Stomach (tissue), 9 donors: ENCODE results near the gene PHKB. TPM values are rescaled to one million over a fixed set of nuclear protein-coding genes. Genes with fewer than 3 reads are reported as not detected.

Experiments used
- DNase-seq, 2 donors: peaks; one replicate each; pipeline versions ENCODE4 v3.0.0 to v3.0.0-alpha.2; 2013 to 2019
- H3K27ac ChIP-seq, 5 donors: fragments of 200-600 bp in 4 of 5; sonication (generic) in 4 of 5; one replicate each; pipeline ENCODE4 v1.5.1; 2013 to 2019; ENCODE audit warnings: mild to moderate bottlenecking in 1 of 5, moderate library complexity in 1 of 5
- H3K27me3 ChIP-seq, 3 donors: fragments of 200-600 bp; sonication (generic); one replicate each; pipeline ENCODE4 v1.5.1; 2017 to 2019; ENCODE audit warnings: mixed run types in 1 of 3
- H3K36me3 ChIP-seq, 4 donors: fragments of 200-600 bp; sonication (generic); 1 replicate in 3 of 4; 2 replicates in 1 of 4; pipeline ENCODE4 v1.5.1; 2016 to 2019
- H3K4me1 ChIP-seq, 4 donors: fragments of 200-600 bp; sonication (generic); one replicate each; pipeline ENCODE4 v1.5.1; 2016 to 2019
- H3K4me3 ChIP-seq, 4 donors: fragments of 200-600 bp; sonication (generic) in 3 of 4; one replicate each; pipeline ENCODE4 v1.5.1; 2016 to 2019; ENCODE audit warnings: mild to moderate bottlenecking in 1 of 4
- H3K9me3 ChIP-seq, 4 donors: fragments of 200-600 bp; sonication (generic); one replicate each; pipeline ENCODE4 v1.5.1; 2016 to 2019
- EP300 ChIP-seq: sonication (generic); formaldehyde crosslinking; IDR thresholded peaks from one replicate; pipeline ENCODE4 v1.6.1; 2017; ENCODE audit warnings: antibody characterized with exemption
- POLR2A ChIP-seq, 4 donors: fragments of 450-650 bp; IDR thresholded peaks; one replicate each; pipeline ENCODE4 v1.6.1; 2016; ENCODE audit warnings: antibody characterized with exemption in 4 of 4, control low read depth in 2 of 4, mild to moderate bottlenecking in 1 of 4, moderate library complexity in 1 of 4
- POLR2AphosphoS5 ChIP-seq, 3 donors: sonication (generic); formaldehyde crosslinking; IDR thresholded peaks; one replicate each; pipeline ENCODE4 v1.6.1; 2016; ENCODE audit warnings: antibody characterized with exemption in 3 of 3
- WGBS, 5 donors: extraction: QIAGEN DNeasy Blood & Tissue Kit in 3 of 5; methylation state at CpG; one replicate each; pipeline versions ENCODE4 v1.1.5 to v1.1.7; 2013 to 2018; 5-methylcytosine and 5-hydroxymethylcytosine counted together
- intact Hi-C: fragments of 100-400 bp; cut with DNase I; formaldehyde crosslinking; loops from one replicate; pipeline ENCODE4 v1.15.1; 2023; ENCODE audit warnings: low total_unique reads
- polyA plus RNA-seq, 3 donors: library from polyadenylated mRNA; stranded (reverse); fragments of 200-250 nt; gene quantifications; one replicate each; pipeline ENCODE4 v1.2.3, GENCODE V29; 2013
- total RNA-seq, 5 donors: library from RNA; depleted of rRNA; stranded (reverse); fragments of >200 nt; gene quantifications; one replicate each; pipeline versions ENCODE4 v1.1.0 to v1.2.3, GENCODE V29; 2014 to 2016
- TF ChIP-seq, protein P1 (sequence below), 7 experiments: fragments of 450-650 bp in 4 of 7; fragments of 200-600 bp in 3 of 7; sonication (generic) in 3 of 7; IDR thresholded peaks; one replicate each; pipeline ENCODE4 v1.5.1; 2016 to 2019; ENCODE audit warnings: antibody characterized with exemption in 7 of 7, control low read depth in 2 of 7, mild to moderate bottlenecking in 1 of 7
- donor health status: healthy with polysubstance abuse.
- donor health status: Bipolar disorder and iron deficiency.
- donor health status: healthy.

The PHKB gene
- total and polyA plus RNA-seq, 8 donors: 17.5 to 163 (median 51.6) TPM

DNA sequence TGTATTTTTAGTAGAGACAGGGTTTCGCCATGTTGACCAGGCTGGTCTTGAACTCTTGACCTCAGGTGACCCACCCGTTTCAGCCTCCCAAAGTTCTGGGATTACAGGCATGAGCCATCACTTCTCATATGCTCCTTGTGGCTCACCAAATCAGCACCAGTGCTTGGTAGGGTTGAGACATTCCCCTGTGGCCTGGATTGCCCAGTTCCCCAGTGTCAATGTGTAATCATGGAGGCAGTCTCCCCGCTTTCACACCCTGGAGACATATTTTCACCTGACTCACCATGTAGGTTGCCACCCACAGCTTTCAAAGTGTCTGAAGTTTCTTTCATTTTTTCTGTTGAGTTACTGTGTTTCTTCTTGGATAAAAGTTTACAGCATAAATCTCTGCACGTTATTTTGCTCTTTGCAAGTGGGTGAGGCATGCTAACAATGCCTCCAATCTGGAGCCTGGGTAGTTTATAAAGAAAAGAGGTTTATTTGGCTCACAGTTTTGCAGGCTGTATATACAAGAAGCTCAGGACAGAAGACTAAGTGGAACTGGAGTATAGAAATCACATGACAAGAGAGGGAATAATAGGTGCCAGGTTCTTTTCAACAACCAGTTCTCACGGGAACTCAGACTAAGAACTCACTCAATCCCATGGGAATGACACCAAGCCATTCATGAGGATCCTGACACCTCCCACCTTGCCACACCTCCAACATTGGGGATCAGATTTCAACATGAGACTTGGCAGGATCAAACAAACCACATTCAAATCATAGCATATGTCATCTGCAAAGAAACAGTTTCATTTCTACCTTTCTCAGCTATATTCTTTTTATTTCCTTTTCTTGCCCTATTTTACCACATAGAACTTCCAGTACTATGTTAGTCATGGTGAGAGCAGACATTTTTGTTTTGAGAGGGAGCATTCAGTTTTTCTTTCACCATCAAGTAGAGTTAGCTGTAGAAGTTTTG is 113.2 kb downstream of the PHKB start:
- Histone ChIP-seq H3K9me3 (no peaks in the 10 kb centered on the region), H3K4me3 (no peak overlapping the region), H3K27ac (no peak overlapping the region), H3K27me3 (no peaks in the 10 kb centered on the region), H3K4me1 (no peaks in the 10 kb centered on the region), H3K36me3 (peaks cover 0 to 25% (median 5%) of the 10 kb centered on the region in 4 donors)
- DNase-seq: no peak
- TF ChIP-seq EP300 (no peak), POLR2A (IDR thresholded peaks at IDR 0.05) (no peak), POLR2AphosphoS5 (IDR thresholded peaks at IDR 0.05) (no peak)
- TF ChIP-seq, protein P1, sequence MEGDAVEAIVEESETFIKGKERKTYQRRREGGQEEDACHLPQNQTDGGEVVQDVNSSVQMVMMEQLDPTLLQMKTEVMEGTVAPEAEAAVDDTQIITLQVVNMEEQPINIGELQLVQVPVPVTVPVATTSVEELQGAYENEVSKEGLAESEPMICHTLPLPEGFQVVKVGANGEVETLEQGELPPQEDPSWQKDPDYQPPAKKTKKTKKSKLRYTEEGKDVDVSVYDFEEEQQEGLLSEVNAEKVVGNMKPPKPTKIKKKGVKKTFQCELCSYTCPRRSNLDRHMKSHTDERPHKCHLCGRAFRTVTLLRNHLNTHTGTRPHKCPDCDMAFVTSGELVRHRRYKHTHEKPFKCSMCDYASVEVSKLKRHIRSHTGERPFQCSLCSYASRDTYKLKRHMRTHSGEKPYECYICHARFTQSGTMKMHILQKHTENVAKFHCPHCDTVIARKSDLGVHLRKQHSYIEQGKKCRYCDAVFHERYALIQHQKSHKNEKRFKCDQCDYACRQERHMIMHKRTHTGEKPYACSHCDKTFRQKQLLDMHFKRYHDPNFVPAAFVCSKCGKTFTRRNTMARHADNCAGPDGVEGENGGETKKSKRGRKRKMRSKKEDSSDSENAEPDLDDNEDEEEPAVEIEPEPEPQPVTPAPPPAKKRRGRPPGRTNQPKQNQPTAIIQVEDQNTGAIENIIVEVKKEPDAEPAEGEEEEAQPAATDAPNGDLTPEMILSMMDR (IDR thresholded peaks at IDR 0.05): no peak
- 68 to 83% (median 77%) methylated on average over 4 to 5 of the region's 5 CpGs for WGBS, 5 donors
- intact Hi-C loops: no loop called here

GRCh38 chr16:47577029-47577428 is 115.9 kb downstream of the PHKB start:
- H3K4me1 ChIP-seq: no peaks in the 10 kb centered on the region
- peaks cover 0 to 28% (median 15%) of the 10 kb centered on the region in 4 donors for H3K36me3 ChIP-seq
- no peak for DNase-seq
- intact Hi-C loops: no loop called here
- no peaks in the 10 kb centered on the region for H3K27me3 ChIP-seq
- TF ChIP-seq EP300: no peak
- TF ChIP-seq, protein P1 (IDR thresholded peaks at IDR 0.05): no peak
- no peak overlapping the region for H3K4me3 ChIP-seq
- no peak overlapping the region for H3K27ac ChIP-seq
- no peaks in the 10 kb centered on the region for H3K9me3 ChIP-seq

DNA sequence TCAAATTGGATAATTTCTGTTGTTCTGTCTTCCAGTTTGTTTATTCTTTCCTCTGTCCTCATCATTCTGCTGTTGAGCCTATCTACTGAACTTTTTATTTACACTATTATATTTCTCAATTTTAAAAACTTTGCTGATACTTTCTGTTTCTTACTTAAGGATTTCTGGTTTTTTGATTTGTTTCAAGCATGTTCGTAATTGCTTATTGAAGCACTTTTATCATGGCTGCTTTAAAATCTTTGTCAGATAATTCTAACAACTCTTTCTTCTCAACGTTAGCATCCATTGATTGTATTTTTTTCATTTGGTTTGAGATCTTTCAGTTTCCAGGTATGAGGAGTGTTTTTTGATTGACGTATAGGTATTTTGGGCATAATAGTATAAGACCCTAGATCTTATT is 116.9 kb downstream of the PHKB start:
- TF ChIP-seq, protein P1 (IDR thresholded peaks at IDR 0.05): no peak
- TF ChIP-seq POLR2A (IDR thresholded peaks at IDR 0.05): no peak
- TF ChIP-seq EP300: no peak
- TF ChIP-seq POLR2AphosphoS5 (IDR thresholded peaks at IDR 0.05): no peak
- Histone ChIP-seq H3K27me3 (no peaks in the 10 kb centered on the region), H3K4me3 (no peak overlapping the region), H3K36me3 (peaks cover 0 to 21% (median 15%) of the 10 kb centered on the region in 4 donors), H3K9me3 (no peaks in the 10 kb centered on the region), H3K27ac (no peak overlapping the region), H3K4me1 (no peaks in the 10 kb centered on the region)
- WGBS, 5 donors: 76 to 98% (median 95%) methylated on average over 3 of the region's 3 CpGs
- DNase-seq: no peak
- intact Hi-C loops: no loop called here

DNA sequence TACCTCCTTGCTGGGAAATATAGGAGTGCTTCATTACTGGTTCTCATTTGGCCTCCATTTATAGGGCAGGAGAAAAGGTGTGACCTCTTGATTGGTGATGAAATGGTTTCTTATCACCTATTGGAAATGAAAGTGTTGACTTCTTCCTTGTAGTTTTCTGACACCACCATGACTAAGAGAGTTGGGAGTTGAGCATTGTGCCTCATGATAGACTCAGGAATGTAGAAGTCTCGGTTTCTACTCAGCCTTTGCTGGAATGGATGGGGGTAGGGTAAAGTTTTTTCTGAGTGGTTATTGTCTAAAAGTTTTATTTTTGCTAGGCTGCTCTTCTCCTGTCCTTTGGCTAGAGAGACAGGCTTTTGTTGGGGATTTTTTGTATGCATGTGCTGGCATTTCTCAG is 117.4 kb downstream of the PHKB start:
- Histone ChIP-seq H3K4me1 (no peaks in the 10 kb centered on the region), H3K36me3 (peaks cover 0 to 19% (median 15%) of the 10 kb centered on the region in 4 donors), H3K9me3 (no peaks in the 10 kb centered on the region), H3K27me3 (no peaks in the 10 kb centered on the region), H3K4me3 (no peak overlapping the region), H3K27ac (no peak overlapping the region)
- WGBS, 5 donors: 87 to 100% (median 91%) methylated on average over 1 of the region's 1 CpG
- no peak for DNase-seq
- intact Hi-C loops: no loop called here
- TF ChIP-seq, protein P1 (IDR thresholded peaks at IDR 0.05): no peak
- no peak for TF ChIP-seq POLR2A (IDR thresholded peaks at IDR 0.05)
- no peak for TF ChIP-seq EP300
- TF ChIP-seq POLR2AphosphoS5 (IDR thresholded peaks at IDR 0.05): no peak
